Midbrain (tissue), 1 donor: ENCODE results near the gene SMYD2.

ENCODE experiments used
- DNase-seq: peaks from one replicate; lab custom pipeline; 2025; lab: John Stamatoyannopoulos, UW

The SMYD2 gene

GRCh38 chr1:214329470-214330220 is 48.7 kb downstream of the SMYD2 start:
- DNase-seq = no peak

- no peak for DNase-seq
Measured at GRCh38 chr1:214330222-214330621, 49.3 kb downstream of the SMYD2 start.

DNA sequence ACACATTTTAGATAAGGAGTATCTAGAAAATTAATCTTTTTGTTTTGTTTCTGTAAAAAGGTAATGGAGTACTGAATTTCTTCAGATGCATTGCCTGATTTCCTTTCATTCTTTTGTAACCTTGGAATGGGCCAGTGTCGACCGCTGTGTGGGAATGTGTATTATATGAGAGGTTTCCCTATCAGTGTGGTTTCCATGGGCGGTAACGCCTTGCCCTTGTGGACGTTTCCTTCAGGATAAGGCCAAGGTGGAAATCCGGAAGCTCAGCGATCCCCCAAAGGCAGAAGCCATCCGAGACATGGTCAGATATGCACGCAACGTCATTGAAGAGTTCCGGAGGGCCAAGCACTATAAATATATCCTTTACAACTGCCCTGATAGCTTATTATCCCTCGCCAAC is 49.8 kb downstream of the SMYD2 start:
- DNase-seq = no peak

DNA sequence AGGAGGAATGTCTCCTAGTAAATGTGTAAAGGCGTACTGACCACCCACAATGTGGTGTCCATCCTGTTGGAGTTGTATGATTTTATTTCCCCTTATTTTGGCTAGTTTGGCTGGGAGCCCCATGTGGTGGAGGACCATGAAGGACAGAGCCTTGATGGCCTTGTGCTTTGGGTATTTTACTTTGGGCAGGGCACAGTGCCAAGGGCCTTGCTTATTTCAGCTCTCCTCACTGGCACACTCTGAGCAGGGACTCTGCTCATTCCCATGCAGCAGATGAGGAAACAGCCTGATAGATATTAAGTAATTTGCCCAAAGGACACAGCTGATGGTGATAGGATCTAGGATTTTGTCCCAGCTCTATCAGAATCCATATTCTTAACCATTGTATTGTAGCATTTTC is 50.2 kb downstream of the SMYD2 start:
- DNase-seq = no peak

DNA sequence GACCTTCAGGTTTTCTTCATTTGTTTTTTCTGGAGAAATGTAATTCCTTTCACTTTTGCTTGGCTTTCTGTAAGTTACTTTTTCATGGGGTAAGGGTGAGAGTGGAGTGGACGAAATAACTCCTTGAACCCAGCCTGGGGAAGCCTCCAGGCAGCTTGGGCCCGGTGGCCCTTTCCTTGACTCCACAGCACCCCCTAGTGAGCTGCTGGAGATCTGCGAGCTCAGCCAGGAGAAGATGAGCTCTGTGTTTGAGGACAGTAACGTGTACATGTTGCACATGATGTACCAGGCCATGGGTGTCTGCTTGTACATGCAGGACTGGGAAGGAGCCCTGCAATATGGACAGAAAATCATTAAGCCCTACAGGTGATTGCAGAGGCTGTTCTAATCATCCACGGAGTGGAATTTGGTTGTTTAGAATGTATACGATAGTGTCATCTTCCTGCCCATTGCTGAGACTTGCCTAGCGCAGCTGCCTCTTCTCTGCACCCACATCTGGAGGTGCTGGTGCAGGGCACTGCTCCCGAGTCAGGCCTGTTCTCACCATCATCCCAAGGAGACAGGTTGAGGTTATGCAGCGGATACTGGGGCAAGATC is 51.0 kb downstream of the SMYD2 start:
- DNase-seq = peak; percentile 34

DNA sequence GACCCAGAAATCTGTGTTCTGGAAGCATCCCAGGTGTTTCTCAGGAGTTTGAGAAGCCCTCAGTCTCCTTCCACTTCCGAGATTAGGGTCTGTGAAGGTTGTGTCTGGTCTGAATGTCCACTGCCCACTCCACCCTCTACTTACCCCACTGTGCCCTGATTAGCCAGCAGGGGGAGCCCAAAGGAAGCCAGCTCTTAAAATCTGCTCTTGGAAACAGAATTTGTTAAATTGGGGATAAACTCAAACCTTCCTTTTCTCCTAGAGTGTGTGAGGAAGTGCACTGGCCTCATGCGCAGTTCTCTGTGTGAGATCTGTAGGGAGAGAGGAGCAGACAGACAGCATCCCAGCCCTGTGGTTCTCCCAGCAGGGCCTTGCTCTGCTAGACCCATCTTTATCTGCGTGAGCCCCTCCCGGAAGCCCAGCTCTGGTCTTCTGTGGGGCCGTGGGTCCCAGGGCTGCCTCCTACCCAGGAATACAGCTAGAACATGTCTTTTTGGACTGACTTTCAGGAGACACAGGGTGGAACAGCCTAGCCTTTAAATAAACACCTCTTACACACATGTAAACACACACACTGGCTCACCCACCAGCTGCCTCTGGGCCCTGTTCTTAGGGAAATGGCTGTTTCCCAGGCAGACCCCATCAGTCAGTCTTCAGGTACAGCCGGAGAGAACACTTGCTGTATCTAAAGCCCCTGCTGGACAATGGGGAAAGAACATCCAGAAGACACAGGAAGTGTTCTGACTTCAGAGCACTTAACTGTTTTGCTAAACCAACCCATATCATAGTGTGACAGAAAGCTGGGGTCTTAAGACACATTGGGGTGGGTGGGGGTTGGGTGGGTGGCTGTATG is 52.2 kb downstream of the SMYD2 start:
- peak; percentile 11 for DNase-seq

GRCh38 chr1:214335567-214335966 is 54.6 kb downstream of the SMYD2 start:
- no peak for DNase-seq

- no peak for DNase-seq
Measured at GRCh38 chr1:214337015-214337414, 56.1 kb downstream of the SMYD2 start.

DNA sequence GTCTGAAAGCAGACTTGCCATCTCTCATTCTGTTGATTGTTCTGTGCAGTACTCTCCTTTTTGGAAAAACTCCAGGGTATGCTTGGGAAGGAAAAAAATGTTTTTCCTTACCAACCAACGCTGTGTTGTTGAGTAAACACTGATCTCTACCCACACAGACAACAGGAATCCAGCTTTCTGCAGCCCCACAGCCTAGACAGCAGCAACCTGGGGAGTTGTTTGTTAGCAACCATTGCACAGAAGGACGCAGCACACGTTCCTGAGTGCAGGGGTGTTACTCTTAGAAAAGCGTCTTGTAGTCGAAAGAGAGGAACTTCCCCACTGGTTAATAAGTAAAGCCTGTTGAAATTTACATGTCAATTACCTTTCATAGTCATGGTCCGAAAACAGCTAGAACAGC is 56.6 kb downstream of the SMYD2 start:
- DNase-seq = no peak

DNA sequence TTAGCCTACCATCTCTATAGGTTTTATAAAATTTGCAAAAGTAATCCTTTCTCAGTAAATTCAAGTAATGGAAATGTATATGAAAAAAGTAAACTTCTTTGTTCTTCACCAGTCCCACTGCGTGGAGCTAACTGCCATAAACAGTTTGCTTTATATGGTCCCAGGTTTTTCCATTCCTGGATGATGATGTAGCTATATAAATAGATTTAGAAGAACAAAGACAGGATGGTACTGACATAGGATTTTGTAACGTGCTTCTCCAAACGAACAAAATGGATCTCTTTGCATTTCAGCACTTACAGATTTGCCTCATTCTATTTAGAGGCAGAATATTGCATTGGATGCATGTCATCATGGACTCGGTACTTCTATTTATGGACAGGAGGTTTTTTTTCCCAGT is 57.3 kb downstream of the SMYD2 start:
- no peak for DNase-seq

GRCh38 chr1:214341459-214341858 is 60.5 kb downstream of the SMYD2 start:
- DNase-seq = no peak

- no peak for DNase-seq
Measured at GRCh38 chr1:214341932-214342331, 61.0 kb downstream of the SMYD2 start.

DNA sequence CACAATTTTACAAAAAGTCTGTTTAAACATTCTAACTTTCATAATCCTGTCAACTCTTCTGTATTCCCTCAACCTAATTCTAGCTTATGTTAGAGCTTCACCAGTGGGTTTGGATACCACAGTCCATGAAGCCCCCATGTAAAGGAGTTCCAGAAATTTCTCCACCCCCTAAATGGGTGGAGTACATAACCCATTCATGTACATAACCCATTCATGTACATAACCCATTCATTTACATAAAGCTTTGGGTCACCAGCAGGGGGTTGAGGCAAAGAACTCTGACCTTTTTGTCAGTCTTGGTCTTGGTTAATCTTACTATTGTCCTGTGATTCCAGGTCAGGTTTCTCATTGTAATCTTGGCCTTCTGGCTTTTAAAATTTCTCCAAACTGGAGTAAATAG is 61.6 kb downstream of the SMYD2 start:
- DNase-seq = no peak

GRCh38 chr1:214344897-214345296 is 63.9 kb downstream of the SMYD2 start:
- no peak for DNase-seq

- DNase-seq = no peak
Measured at GRCh38 chr1:214349008-214349407, 68.0 kb downstream of the SMYD2 start.

- no peak for DNase-seq
Measured at GRCh38 chr1:214349781-214350180, 68.8 kb downstream of the SMYD2 start.

GRCh38 chr1:214351551-214352277 is 70.8 kb downstream of the SMYD2 start:
- DNase-seq = no peak

- DNase-seq = no peak
Measured at GRCh38 chr1:214352838-214353237, 71.9 kb downstream of the SMYD2 start.

DNA sequence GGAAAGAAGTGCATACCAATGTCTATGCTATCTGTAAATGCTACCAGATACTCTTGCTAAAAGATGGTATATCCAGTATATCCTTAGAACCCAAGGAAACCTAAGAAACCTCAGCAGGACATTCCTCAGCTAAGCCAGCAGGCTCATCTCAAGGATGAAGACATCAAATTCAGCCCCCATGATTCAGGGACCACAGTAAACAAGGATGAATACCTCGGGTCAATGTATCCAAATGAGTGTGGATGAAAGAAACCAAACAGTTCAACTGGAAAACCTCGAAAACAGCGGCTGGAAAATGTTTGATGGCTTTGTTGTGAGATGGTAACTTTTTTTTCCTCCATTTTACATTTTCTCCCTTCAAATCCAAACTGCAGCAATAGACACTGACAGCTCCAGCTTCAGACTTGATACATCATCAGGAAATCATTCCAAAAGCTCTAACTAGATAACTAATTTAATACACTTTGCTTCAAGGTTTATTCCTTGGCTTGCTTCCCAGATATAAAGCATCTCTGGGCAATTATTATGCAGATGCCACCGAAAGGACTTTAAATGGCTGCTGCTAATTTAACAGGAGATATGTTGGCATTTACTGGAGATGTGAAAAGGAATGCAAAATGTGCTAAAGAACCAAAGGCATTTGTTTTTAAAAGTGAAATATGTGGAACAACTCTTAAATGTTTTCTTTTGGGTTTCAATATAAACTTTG is 73.6 kb downstream of the SMYD2 start:
- DNase-seq = no peak

GRCh38 chr1:214360116-214360515 is 79.2 kb downstream of the SMYD2 start:
- DNase-seq = no peak

GRCh38 chr1:214360525-214361164 is 79.7 kb downstream of the SMYD2 start:
- DNase-seq = no peak
